ENCODE measurements around the gene GSG1L.

GSG1L gene

DNA sequence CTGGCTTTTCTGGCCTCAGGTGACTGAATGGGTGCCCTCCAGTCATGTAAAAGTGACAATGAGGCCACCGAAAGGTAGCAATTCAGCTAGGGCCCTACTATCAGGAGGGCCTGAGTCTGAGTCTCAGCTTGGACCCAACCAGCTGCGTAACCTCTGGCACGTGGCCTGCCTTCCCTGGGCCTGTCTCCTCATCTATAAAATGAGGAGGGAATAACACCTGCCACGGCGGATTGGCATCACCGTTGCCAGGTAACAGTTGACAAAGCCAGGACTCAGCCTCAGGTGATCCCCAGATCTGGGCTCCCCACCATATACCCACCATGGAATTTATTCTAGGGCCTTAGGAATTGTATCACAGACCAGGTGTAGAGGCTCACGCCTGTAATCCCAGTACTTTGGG is 296.4 kb downstream of the GSG1L start:
- H3K27me3 ChIP-seq (ENCODE audit: insufficient read depth, low read depth, severe bottlenecking): no peaks in the 10 kb centered on the region
- peaks cover 95% of the 10 kb centered on the region for H3K36me3 ChIP-seq
- no peak for DNase-seq
- TF ChIP-seq, protein P1, sequence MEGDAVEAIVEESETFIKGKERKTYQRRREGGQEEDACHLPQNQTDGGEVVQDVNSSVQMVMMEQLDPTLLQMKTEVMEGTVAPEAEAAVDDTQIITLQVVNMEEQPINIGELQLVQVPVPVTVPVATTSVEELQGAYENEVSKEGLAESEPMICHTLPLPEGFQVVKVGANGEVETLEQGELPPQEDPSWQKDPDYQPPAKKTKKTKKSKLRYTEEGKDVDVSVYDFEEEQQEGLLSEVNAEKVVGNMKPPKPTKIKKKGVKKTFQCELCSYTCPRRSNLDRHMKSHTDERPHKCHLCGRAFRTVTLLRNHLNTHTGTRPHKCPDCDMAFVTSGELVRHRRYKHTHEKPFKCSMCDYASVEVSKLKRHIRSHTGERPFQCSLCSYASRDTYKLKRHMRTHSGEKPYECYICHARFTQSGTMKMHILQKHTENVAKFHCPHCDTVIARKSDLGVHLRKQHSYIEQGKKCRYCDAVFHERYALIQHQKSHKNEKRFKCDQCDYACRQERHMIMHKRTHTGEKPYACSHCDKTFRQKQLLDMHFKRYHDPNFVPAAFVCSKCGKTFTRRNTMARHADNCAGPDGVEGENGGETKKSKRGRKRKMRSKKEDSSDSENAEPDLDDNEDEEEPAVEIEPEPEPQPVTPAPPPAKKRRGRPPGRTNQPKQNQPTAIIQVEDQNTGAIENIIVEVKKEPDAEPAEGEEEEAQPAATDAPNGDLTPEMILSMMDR (IDR thresholded peaks at IDR 0.05; ENCODE audit: low read depth, low read length): no peak
- no peak overlapping the region for H3K4me3 ChIP-seq (ENCODE audit: low read depth, low read length)
- no peaks in the 10 kb centered on the region for H3K9me3 ChIP-seq (ENCODE audit: severe bottlenecking)
- no peak overlapping the region for H3K27ac ChIP-seq

DNA sequence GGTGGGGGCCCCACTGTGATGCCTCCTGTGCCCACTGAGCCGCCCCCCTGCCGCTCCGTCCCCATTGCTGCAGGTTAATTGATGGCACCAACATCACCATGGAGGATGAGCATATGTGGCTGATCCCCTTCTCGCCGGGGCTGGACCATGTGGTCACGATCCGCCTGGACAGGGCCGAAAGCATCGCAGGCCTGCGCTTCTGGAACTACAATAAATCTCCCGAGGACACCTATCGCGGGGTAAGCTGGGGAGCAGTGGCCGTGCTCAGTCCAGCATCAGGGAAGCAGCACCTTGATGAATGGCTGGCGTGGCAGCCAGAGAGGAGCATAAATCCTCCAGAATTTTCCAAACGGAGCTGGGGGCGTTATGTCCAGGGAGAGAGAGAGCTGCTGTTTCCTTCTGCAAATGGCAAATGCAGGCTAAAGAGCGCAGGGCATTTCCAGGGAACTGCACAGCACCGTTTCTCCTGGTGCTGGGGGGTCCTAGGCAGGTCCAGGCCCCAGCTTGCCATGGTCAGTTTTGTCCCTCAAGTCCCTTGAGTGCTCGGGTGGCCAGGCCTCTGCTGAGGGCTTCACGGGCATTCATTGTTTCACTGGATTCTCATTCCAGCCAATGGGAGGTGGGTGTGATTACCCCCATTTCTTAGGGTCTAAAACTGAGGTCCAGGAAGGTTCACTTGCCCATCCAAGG is 297.1 kb downstream of the GSG1L start:
- DNase-seq: no peak
- peaks cover 95% of the 10 kb centered on the region for H3K36me3 ChIP-seq
- TF ChIP-seq, protein P1 (IDR thresholded peaks at IDR 0.05; ENCODE audit: low read depth, low read length): no peak
- H3K27me3 ChIP-seq (ENCODE audit: insufficient read depth, low read depth, severe bottlenecking): no peaks in the 10 kb centered on the region
- H3K27ac ChIP-seq: no peak overlapping the region
- H3K9me3 ChIP-seq (ENCODE audit: severe bottlenecking): no peaks in the 10 kb centered on the region
- H3K4me3 ChIP-seq (ENCODE audit: low read depth, low read length): no peak overlapping the region

DNA sequence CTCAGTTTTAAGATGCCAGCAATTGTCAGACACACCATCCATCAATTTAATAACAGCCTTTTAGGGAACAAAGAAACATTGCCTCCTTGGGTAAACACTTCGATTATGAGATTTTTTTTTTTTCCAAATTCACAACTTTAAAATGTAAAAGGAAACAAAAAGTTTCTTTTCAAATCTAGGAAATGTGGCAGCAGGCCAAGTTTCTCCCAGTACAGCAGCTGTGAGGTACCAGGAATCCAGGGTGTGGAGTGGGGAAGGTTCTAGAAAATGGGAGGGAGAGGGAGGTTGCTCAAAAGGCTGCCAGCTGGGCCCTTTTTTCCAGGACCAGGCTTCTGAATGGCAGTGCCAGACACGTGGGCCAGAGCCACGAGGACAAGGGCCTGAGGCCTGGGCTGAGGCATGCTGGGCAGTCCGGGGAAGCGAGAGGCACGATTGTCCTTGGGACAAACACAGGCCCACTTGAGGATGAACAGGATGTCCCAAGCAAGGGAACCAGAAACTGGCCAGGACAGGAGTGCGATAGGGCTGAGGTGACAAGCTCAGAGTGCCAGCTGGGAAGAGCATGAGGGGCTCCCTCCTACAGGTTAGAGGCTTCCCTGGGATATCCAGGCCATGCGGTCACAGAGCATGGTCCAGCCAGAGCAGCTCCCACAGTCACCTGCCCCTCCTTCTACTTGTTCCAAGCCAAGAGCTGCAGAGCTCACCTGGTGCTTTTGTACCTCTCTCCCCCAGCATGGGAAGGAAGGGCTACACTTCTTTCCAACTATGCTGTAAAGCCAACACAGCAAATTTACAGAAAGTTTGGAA is 298.4 kb downstream of the GSG1L start:
- TF ChIP-seq, protein P1 (IDR thresholded peaks at IDR 0.05; ENCODE audit: low read depth, low read length): no peak

DNA sequence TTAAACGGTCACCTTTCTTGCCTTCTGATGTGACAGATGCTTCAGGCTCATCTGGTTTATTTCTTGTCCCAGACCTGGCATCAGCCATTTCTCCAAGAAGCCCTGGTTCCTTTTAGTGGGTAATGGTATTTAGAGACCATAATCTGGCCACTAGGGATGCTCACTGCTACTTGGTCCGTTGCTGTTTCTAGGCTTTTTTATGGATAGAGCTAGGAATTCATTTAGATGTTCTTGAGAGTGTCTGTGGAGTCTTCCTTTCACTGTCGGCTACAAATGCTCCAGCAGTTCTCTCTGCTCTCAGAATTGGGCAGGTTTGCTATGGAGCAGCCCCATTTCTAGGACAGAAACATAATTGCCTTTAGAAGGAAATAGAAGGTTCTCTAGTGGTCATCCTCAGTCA is 299.1 kb downstream of the GSG1L start:
- Histone ChIP-seq H3K9me3 (ENCODE audit: severe bottlenecking) (no peaks in the 10 kb centered on the region), H3K27me3 (ENCODE audit: insufficient read depth, low read depth, severe bottlenecking) (no peaks in the 10 kb centered on the region), H3K4me3 (ENCODE audit: low read depth, low read length) (no peak overlapping the region), H3K36me3 (peaks cover 95% of the 10 kb centered on the region), H3K27ac (no peak overlapping the region)
- TF ChIP-seq, protein P1 (IDR thresholded peaks at IDR 0.05; ENCODE audit: low read depth, low read length): no peak
- no peak for DNase-seq

More for the DNA sequence above, 298.4 kb downstream of the GSG1L start:
- Histone ChIP-seq H3K27me3 (ENCODE audit: insufficient read depth, low read depth, severe bottlenecking) (no peaks in the 10 kb centered on the region), H3K9me3 (ENCODE audit: severe bottlenecking) (no peaks in the 10 kb centered on the region), H3K4me3 (ENCODE audit: low read depth, low read length) (no peak overlapping the region), H3K36me3 (peaks cover 95% of the 10 kb centered on the region), H3K27ac (no peak overlapping the region)
- DNase-seq: no peak

DNA sequence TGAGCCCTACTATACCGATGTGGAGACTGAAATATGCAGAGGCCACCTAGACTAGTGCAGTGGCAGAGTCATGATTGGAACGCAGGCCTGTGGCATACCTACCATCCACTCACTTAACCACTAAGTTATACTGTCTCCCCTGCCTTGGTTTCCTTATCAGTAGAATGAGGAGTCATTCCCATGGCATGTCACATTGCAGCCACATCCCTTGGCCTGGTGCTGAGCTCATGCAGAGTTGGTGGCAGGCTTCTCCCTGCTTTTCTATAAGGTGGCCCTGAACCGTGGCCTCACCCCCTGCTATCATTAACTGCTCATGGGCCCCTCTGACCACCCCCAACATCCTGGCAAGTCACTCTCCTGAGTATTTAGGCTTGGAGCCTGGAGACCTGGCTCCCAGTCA is 301.1 kb downstream of the GSG1L start:
- Histone ChIP-seq H3K27me3 (ENCODE audit: insufficient read depth, low read depth, severe bottlenecking) (no peaks in the 10 kb centered on the region), H3K4me3 (ENCODE audit: low read depth, low read length) (no peak overlapping the region), H3K9me3 (ENCODE audit: severe bottlenecking) (no peaks in the 10 kb centered on the region), H3K27ac (no peak overlapping the region), H3K36me3 (peaks cover 95% of the 10 kb centered on the region)
- DNase-seq: no peak
- TF ChIP-seq, protein P1 (IDR thresholded peaks at IDR 0.05; ENCODE audit: low read depth, low read length): no peak
